Right lung (tissue), 5 donors: Measurements from ENCODE around the gene PEAR1. TPM values are rescaled to one million over a fixed set of nuclear protein-coding genes. Genes with fewer than 3 reads are reported as not detected.
A peak's percentile ranks its signal among the peaks of the same experiment; 100 is the strongest.

Experiments used
- DNase-seq, 2 donors: peaks; one replicate each; pipeline ENCODE4 v3.0.0-alpha.2; 2013
- polyA plus RNA-seq, 5 donors: library from polyadenylated mRNA; unstranded; fragments of 120-200 nt; gene quantifications; one replicate each; pipeline versions ENCODE4 v1.2.1 to v1.2.3, GENCODE V29; 2013; ENCODE audit warnings: inconsistent platforms in 1 of 5, low replicate concordance in 1 of 5; ENCODE audit not compliant: insufficient read length in 5 of 5, insufficient read depth in 1 of 5

Gene PEAR1
- polyA plus RNA-seq, 5 donors = 21.9 to 34.1 (median 27.9) TPM

- no peak for DNase-seq
Measured at GRCh38 chr1:156858959-156859522, 34.5 kb upstream of the PEAR1 start, which contains the start of gene INSRR. Gene INSRR (minus strand): TSS chr1:156859117. CDS start chr1:156858621, 496 bp downstream.

- no peak for DNase-seq
Measured at GRCh38 chr1:156859523-156860112, 33.9 kb upstream of the PEAR1 start.

GRCh38 chr1:156860113-156860627, 33.3 kb upstream of the PEAR1 start:
- DNase-seq = peak in 1 of 2 donors; percentile 23

GRCh38 chr1:156860628-156861423, 32.7 kb upstream of the PEAR1 start, which contains the start of gene NTRK1:
Gene NTRK1 (plus strand): TSS chr1:156860865. CDS start chr1:156860935, 70 bp downstream.
- no peak for DNase-seq

GRCh38 chr1:156862584-156862983, 30.9 kb upstream of the PEAR1 start:
- DNase-seq = no peak

GRCh38 chr1:156862997-156863599, 30.4 kb upstream of the PEAR1 start:
- DNase-seq = no peak

- no peak for DNase-seq
Measured at GRCh38 chr1:156863631-156864030, 29.9 kb upstream of the PEAR1 start.

GRCh38 chr1:156864796-156865195, 28.7 kb upstream of the PEAR1 start:
- no peak for DNase-seq

GRCh38 chr1:156865258-156865657, 28.3 kb upstream of the PEAR1 start:
- no peak for DNase-seq

GRCh38 chr1:156865865-156866248, 27.7 kb upstream of the PEAR1 start:
- DNase-seq = no peak

GRCh38 chr1:156866249-156866909, 27.1 kb upstream of the PEAR1 start:
- DNase-seq = no peak

- no peak for DNase-seq
Measured at GRCh38 chr1:156868341-156868740, 25.2 kb upstream of the PEAR1 start.

- no peak for DNase-seq
Measured at GRCh38 chr1:156869455-156869854, 24.1 kb upstream of the PEAR1 start.

- no peak for DNase-seq
Measured at GRCh38 chr1:156873659-156874058, 19.9 kb upstream of the PEAR1 start.

- DNase-seq = no peak
Measured at GRCh38 chr1:156874142-156874541, 19.4 kb upstream of the PEAR1 start.

- DNase-seq = no peak
Measured at GRCh38 chr1:156874572-156875340, 18.8 kb upstream of the PEAR1 start.

- no peak for DNase-seq
Measured at GRCh38 chr1:156875341-156875615, 18.2 kb upstream of the PEAR1 start.

- DNase-seq = no peak
Measured at GRCh38 chr1:156876281-156876680, 17.2 kb upstream of the PEAR1 start.

- no peak for DNase-seq
Measured at GRCh38 chr1:156877433-156878170, 15.9 kb upstream of the PEAR1 start.

GRCh38 chr1:156879876-156880275, 13.6 kb upstream of the PEAR1 start:
- DNase-seq = no peak
